GF-D8 (cell line): ENCODE measurements around the gene MYO1D.

Source experiments
- DNase-seq: peaks from one replicate; lab custom pipeline; 2025; lab: John Stamatoyannopoulos, UW

MYO1D gene

DNA sequence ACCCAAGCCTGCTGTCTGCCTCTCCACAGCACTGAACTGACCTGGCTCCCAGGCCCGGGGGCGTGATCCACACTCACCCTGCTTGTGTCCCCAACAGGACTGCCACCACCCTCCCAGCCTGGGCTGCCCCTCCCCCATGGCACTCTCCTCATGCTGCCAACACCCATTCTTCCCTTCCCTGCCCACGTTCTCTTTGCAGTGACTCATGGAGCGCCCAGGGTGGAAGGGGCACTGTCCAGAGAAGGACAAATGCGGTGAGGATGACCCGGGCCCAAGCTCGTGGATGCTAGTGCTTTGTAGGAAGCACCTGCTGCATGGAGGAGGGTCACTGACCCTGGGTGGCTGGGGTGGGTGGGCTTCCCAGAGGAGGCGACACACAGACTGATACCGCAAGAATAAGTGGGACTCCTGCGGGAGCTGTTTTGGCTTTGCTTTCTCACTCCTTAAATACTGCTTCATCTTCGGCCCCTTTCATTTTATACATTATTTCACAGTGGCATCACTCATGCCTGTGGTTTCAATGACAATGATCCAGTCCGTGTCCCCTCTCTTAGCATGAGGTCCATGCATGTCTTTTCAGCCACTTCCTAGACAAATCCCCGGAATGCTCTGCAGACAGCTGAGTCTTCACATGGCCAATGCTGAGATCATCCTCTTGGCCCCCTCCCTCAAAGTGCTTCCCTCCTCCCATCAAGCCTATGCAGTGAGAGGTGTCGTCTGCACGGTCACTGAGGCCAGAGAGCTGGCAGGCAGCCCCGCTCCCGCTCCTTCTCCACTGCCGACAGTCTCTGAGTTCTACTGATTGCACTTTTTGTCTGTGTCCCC, 372.5 kb downstream of the MYO1D start:
- no peak for DNase-seq

DNA sequence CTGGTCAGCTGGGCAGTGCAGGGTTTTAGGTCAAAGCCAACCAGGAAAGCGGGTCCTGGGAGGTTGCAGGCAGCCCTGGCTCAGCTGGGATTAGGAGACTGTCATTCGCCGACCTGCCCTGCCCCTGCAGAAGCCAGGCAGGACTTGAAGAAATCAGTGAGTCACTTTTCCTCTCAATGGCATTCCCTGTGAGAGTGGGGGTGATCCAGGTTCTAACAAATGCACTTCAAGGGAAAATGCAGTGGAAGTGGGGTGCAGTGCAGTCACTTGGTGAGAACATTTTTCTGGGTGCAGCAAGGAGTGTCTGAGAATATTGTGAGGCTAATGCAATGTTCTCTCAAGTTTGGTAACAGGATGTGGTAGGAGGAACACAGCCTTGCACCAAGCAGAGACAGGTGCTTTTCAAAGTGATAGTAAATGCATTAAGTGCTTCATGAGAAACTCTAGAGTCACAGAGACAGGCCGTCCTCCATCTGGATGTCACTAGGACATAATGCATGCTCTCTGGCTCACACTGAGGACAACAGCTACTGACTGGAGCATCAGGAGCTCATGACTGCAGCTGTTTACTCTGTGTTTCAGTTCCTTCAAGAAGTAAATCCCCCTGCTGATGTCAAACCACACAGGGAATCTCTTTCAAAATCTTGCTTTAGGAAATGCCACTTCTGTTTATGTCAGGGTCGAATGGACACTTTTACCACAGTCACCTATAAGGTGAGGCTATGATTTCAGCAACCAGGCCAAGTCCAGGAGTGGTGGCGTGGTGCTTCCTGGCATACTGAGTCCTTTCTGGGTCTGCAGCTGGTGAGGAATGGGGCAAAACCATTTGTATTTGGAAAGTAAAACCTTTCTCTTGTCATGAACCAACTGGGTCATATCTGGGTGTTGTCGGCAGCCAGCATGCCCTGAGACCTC, 373.4 kb downstream of the MYO1D start:
- peak; percentile 5 for DNase-seq

DNA sequence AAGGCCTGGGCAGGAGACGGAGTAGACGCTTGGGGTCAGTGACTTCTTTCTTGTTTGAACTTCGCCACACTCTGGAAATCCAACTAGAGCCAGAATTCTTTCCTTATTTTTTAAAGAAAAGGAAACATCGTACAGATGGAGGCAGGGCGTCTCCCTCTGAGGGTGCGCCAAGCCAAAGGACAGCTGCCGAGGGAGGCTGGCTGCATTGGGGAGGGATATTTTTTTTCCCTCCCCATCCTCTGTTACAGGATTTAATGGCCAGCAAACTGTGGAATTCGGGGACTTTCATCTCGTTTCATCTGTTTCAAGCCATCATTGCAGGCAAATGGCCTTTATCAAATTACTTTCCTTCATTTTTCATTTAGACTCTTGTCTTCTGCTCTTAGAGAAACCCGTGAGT, 374.2 kb downstream of the MYO1D start:
- DNase-seq, result no peak

DNA sequence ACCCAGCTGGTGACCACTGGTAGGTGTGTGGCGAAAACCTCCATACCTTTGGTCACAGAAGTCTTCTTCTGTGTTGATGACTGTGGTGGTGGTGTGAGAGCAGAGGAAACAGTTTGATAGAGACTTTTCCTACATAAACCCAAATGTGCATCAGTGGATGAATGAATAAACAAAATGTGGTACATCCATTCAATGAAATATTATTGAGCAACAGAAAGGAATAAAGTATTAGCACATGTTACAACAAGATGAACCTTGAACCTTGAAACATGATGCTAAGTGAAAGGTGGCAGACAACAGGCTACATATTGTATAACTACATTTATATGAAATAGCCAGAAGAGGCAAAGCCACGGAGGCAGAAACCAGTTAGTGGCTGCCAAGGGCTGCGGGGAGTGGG, 374.9 kb downstream of the MYO1D start:
- no peak for DNase-seq

DNA sequence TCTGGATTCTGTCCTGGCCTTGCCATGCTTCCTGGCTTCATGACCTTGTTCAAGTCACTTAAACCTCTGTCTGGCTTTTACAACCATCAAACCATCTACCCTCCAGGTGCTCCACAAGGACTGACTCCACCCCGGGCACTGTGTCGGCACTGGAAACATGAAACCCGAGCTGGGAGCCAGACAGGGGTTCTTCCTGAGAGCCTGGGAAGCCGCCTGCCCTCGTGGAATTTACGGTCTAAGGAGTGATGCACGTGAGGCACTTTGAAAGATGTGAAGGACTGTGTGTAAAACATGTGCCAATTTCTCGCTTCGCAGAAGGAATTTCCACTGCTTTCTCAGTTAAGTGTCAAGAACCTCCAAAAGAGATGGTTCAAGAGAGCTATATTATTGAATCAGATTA, 378.5 kb downstream of the MYO1D start:
- DNase-seq, result no peak

DNA sequence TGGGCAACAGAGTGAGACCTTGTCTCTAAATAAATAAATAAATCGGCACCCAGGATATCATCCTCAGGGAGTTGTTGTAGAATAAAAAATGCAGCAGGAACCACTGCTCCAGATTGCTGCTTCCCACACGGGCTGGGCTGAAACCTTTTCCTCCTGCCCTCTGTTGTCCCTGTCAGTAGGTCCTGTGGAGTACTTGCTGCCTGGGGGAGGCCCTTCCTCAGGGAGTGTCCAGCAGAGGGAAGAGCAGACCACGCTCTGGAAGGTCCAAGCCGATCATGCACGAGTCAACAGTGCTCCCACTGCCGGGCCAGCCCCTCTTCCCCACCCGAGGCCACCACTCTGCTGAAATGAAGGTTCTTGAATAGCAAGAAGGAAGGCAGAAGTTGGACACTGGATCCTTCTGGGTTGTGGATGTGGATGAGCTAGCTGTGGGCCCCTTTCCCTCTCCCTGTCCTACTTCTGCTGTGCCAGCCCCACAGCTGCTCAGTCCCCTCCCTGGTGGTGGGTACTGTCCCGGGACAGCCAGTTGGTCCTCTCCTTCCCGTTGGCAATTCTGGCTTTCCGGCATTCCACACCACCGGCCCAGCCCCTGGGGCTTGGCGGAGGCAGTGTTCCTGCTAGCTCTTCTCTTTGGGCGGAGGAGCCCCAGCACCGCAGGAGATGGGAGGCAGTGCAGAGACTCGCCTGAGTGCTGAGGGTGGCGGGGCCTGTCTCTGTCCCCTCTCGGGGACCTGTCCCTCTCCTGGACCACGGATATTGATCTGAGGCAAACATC, 379.3 kb downstream of the MYO1D start:
- DNase-seq, result no peak

DNA sequence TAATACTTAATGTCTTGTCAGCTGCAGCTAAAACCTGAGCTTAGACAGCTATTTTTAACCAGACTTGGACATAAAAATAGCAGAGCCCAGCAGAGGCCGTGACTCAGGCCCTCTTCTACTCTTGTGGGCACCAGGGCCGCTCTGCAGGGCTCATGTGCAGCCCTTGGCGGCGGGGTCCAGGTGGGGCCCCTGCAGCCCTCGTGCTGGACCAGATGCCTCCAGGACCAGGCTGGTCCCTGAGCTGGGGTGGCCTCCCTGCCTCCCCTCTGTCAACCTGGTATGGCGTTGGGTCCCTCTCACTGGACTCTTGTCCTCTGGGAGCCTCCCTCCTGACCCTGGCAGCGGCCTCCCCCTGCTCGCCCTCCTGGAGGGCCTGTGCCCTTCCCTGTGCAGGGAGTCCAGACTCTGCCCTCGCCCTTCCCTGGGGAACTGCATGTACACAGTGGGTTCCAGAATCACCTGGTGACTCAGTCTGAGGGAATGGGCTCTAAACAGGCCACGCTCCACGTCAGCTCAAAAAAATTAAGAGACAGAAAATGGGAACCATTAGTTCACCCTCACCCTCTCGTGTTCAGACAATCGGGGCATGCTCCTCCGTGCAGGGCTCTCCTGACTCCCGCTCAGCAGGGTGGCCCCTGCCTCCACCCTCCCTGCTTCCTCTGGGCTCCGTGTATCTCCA, 380.4 kb downstream of the MYO1D start:
- DNase-seq, result no peak

DNA sequence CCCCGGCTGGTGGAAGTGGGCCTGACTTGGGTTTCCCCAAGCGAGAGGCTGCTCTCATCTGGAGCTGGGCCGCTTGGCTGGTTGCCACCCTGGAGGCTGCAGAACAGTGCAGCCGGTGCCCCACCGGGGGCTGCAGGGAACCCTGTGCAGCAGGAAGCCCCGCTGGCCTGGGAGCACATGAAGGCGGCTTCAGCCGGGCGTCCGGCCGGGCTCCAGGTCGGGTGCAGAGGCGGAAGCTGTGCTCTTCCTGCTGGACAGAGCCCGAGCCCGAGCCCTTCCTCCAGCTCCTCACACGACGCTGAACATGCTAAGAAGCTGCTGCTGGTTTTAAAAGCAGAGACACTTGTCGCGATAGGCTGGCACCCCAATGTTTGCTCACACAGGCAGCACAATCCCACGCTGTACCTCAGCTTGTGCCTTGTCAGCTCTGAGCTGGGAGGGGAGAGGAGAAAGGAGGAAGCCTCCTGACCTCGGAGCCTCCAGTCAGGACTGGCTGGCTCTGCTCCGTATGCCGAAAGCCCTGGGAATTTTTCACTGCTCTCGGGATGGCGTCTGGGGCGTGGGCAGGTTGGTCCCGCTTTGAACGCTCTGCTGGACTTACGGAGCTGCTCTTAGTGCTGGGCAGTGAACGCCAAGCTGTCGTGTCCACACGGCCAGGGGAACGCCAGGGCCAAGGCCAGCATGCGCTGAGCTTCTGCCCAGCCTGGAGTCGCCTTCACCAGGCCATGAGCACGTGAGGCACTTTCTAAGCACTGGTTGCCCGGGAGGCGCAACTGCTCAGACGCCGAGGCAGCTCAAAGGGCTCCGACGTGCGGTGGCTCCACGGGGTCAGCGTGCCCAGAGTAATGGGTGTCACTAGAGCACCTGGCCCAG, 381.3 kb downstream of the MYO1D start:
- DNase-seq, result no peak

DNA sequence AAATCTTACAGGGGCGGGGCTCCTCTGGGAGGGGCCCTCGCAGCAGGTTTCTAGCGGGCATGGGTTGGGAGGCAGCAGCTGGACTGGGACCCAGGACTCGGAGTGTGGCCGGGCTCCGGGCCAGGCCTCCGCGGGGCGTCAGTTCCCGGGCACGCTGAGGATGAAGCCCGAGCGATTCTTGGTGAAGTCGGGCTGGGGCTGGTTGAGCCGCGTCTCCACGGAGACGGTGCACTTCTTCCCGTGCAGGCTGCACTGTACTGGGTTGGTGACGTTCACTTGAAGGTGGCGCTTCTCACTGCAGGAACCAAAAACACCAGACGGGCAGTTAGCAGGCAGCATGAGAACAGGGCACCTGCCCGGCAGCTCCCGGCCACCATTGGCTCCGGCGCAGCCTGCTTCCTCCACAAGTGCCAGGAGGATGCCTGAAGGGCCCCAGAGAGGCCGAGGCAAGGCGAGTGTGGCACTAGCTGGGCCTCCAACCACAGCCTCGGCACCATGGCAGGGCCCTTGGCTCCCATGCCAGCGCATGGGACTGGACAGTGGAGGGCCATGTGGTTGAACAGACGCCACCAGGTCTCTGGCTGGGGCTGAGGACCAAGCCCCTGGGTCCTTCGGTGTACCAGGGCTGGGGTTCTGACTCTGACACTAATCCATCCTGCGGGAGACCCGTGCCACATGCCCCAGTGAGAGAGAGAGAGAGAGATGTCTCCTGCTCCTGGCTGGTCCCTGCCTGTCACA, 382.1 kb downstream of the MYO1D start:
- DNase-seq, result no peak

DNA sequence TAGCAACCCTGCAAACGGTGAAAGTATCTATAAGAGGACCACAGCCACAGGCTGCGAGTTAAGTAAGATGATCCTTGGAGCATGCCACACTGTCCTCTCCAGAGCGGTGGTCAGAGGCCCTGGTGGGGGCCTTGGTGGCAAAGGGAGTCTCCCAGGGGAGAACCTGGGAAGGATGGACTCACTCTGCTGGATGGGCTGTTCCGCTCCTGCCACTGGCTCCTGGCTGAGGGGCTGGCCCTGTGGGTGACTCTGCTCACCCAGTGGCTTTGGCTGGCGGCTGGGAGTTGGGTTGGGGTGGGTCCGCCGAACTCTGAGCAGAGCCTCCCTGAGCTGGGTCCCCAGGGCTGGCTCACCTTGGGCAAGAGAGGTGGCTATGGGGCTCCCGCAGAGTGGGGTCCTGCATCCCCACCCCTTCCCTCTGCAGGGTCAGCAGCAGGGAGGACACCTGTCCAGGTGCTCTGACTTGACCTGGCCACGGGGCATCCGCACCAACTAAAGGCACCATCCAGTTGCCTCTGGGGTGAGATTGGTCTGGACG, 382.9 kb downstream of the MYO1D start:
- no peak for DNase-seq

DNA sequence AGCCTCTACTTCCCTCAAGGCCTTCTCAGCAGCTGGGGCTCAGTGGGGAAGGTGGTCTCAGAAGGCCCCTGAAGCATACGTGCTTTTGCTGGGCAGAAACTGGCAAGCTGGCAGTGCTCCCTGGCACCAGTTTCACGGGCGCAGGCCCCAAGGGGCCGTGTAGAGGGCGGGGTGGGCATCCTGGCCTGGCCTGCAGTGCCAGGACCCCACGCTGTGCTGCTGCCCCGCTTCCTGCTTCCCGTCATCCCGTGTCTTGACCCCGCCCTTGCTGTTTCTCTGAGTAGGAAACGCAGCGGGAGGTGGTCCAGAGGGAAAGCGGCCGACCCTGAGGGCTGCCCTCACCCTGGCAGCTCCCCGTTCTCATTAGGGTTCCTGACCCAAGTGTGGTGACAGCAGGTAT, 383.4 kb downstream of the MYO1D start:
- no peak for DNase-seq

DNA sequence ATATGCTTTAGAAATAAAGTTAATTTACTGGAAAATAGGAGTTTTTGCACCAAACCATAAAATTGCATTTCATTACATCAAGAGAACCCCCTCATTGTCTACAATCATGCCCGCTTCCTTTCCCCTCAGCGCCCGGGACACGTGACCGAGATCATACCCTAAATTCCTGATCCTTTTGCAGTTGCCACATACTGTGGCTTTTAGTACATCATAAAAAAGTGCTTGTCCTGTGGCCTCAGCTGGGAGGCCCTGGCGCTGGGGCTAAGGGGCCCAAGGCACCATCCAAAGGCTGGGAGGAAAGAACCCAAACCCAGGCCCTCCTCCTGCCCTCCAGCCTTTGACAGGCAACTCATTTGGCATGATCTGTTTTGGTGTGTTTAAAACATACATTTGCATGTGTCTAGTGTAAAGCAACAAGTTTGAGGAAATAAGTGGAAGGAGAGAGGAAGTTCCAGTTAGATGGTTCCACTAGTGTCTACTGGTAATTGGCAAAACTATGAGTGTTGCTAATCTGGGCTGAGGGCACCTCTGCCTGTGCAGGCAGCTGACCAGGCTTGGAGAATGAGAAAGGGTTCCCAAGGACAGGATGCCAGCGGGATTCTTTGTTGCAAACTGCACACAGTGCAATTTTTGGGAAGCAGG, 384.2 kb downstream of the MYO1D start:
- DNase-seq, result peak; percentile 6

DNA sequence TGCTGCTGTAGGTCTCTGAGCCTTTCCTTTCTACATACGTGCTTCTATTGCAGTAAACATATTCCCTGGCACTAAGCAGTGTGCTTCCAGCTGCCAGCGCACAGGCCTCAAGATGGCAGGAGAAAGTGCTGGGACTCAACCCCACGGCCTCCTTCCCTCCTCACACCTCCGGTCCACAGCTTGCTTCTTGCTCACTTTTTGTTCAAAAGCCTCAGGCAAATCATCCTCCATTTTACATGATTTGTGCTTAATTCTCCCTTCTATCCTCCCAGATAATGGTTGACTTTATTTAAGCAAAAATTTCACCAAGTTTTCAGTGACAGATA, 384.7 kb downstream of the MYO1D start:
- DNase-seq, result no peak

DNA sequence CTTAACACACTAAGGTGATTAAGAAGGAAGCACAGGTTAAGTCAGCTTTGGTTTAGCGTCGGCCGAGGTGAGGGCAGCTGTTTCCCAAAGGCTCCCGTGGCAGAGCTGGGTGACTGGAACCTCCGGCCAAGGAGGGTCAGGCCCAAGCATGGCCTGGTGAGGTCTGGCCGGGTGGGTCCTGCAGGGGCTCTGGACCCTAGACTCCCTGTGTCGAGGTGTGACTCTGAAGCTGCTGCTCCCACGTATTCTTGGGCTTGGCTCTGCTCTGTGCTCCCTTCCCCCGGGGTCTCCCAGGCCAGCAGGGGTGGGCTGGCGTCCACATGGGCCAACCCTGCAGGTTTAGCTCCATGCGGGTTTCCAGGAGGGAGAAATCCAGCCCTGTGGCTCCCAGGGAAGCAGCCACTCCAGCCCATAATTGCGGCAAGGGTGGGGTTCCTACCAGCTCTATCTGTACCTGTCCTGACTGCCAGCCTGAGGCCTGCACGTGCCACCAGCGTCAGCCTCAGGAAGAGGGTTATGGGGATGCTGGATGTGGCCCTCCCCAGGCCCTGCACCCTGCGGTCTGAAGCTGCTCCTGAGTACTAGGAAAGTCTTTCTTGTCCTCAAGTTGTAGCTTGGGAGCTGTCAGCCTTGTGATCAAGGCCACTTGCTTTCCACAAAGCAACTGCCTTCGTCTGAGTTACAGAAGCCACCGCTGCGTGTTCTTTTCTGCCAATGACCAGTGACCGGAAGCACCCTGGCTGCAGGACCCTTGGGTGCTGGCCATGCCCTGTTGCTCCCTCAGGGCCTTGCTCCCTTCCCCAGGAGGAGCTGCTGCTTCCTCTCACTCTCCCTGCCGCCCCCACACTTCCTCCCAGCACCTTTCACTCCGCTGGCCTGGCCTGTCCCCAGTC, 385.3 kb downstream of the MYO1D start:
- DNase-seq, result no peak

DNA sequence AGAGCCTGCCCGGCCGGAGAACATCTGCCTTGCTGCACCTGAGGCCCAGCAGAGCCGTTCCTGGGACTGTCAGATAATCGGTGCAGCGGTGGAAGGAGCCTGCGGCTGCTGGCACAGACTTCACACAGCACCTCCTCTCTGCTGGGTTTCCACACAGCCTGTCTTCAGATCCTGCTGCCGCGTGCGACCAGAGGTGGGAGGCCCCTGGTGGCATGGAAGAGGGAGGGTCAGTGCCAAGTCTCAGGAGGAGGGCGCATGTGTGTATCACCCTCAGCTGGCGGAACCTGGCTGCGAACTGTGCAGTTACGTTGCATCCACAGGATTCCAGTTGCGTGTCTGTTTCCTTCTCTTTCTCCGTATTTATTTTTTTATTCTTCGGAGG, 386.8 kb downstream of the MYO1D start:
- DNase-seq, result no peak

DNA sequence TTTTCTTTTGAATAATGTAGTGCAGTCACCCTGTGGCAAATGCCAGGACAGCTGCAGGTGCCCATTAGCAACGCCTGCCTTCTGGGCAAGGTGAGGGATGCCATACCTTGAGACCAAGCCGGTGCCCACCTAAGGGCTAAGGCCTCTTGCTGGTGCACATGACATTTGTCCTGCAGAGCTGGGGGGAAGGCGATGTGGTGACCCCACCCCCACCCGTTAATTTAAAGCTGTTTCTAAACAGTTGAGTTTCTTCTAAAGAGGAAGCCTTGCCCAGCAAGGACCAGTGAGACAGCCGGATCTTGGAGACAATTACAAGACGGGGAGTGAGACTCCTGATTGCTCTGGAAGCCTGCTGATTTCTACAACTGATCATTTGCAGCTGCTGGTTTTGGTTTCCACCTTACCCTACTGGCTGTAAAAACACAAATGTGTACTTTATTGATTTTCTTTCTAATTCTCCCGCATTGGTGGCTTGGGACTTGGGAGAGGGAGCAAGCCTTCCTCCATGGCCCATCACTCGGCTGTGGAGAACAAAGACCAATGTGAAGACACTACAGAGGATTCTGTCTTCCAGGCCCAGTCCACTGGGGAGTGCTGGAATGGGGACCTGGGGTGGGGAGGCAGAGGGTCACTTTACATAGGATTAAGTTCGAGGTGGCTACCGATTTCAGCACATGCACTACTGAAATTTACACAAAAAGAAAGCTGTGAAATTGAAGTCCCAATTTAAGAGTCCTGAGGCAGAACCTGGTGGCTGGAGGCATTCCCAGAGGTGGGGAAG, 387.4 kb downstream of the MYO1D start:
- no peak for DNase-seq

DNA sequence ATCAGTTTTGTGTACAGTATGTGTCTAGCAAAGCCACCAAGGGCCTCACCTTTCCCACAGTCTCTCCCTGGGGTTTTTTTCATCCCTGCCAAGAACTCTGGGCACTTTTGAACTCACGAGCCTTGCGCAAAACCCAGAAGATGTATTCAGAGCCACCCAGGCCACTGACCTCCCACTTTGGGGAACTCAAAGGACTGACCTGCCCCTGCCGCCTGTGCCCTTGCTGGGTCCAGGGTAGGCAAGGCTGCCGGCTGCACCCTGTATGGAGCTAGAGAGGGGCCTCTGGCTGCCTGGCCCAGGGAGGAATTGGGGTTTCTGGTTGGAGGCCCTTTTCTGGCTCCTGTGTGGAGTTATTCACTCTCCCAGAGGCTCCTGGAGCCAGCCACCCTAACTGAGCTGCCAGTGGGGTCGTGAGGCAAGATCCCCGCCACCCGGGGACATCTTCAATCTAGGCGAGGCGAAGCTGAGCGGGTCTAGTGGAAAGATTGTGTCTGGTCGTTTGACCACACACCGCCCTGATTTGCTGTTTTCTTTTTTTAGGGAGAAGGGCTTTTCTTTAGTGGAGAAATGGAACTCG, 388.2 kb downstream of the MYO1D start:
- DNase-seq, result no peak
